Retinal pigment epithelial cell (primary cell): ENCODE measurements around the gene HCN2.

Source experiments
- DNase-seq: peaks from one replicate; pipeline ENCODE4 v3.0.0-alpha.2; 2010; ENCODE audit warnings: low read depth
- H3K4me3 ChIP-seq: 2 replicates; pipeline ENCODE4 v1.5.1; 2011; ENCODE audit warnings: mild to moderate bottlenecking, low read length, control low read depth, moderate library complexity
- TF ChIP-seq, protein P1 (sequence below): conservative IDR thresholded peaks from 2 replicates; pipeline ENCODE4 v1.5.1; 2011; ENCODE audit warnings: low read depth, low read length, control low read depth, inconsistent platforms

The HCN2 gene

DNA sequence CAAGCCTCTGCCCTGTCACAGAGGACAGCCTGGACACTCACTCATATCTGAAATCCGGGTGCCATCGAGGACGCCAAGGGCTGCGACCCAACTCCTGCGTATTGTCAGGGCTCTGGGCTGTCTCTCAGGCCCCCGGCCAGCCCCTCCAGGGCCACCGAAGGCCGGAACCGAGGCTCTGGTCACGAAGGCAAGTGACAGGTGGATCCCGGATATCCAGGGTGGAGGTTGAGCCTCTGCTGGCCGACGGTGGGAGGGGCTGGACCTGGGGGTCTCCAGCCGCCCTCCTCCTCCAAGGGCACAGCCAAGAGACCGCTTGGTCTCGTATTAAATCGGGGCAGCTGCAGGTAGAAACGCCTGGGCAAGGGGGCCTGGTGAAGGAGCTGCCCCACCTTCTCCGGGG, 67.9 kb downstream of the HCN2 start:
- TF ChIP-seq, protein P1, sequence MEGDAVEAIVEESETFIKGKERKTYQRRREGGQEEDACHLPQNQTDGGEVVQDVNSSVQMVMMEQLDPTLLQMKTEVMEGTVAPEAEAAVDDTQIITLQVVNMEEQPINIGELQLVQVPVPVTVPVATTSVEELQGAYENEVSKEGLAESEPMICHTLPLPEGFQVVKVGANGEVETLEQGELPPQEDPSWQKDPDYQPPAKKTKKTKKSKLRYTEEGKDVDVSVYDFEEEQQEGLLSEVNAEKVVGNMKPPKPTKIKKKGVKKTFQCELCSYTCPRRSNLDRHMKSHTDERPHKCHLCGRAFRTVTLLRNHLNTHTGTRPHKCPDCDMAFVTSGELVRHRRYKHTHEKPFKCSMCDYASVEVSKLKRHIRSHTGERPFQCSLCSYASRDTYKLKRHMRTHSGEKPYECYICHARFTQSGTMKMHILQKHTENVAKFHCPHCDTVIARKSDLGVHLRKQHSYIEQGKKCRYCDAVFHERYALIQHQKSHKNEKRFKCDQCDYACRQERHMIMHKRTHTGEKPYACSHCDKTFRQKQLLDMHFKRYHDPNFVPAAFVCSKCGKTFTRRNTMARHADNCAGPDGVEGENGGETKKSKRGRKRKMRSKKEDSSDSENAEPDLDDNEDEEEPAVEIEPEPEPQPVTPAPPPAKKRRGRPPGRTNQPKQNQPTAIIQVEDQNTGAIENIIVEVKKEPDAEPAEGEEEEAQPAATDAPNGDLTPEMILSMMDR: no peak
- DNase-seq: no peak
- H3K4me3 ChIP-seq: no peak overlapping the region

DNA sequence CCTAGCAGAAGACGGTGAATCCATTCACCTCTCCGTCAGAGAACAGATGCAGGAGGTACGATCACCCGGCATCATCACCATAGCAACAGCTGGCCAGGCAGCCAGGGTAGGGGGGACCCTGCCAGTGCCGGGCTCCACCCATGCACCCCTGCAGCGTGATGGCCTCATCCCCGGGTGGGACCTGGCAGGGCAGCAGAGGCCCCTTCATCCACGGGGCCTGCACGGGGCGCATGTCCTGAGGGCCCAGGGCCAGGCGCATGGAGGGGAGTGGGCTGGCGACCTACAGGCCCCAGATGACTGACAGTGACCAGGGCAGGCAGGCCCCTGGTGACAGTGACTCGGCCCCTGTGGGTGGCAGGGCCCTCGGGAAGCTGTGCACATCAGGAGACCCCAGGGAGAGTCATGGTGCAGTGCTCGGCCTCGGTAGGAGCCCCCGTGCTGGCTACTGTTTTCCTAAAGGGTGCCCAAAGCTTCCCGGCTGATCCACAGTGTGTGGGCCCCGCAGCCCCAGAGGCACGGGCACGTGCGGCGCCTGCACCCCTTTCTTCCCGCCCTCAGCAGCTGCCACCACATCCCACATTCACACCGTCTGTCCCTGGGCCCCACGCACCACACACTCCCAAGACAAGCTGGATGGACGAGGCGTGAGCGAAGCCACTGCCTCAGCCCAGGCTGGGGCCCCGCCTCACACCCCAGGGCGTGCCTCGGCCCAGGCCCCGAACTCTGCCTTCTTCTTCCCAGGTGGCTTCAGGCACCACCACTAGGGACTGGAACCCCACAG, 68.6 kb downstream of the HCN2 start:
- DNase-seq: no peak
- no peak overlapping the region for H3K4me3 ChIP-seq
- TF ChIP-seq, protein P1: no peak

DNA sequence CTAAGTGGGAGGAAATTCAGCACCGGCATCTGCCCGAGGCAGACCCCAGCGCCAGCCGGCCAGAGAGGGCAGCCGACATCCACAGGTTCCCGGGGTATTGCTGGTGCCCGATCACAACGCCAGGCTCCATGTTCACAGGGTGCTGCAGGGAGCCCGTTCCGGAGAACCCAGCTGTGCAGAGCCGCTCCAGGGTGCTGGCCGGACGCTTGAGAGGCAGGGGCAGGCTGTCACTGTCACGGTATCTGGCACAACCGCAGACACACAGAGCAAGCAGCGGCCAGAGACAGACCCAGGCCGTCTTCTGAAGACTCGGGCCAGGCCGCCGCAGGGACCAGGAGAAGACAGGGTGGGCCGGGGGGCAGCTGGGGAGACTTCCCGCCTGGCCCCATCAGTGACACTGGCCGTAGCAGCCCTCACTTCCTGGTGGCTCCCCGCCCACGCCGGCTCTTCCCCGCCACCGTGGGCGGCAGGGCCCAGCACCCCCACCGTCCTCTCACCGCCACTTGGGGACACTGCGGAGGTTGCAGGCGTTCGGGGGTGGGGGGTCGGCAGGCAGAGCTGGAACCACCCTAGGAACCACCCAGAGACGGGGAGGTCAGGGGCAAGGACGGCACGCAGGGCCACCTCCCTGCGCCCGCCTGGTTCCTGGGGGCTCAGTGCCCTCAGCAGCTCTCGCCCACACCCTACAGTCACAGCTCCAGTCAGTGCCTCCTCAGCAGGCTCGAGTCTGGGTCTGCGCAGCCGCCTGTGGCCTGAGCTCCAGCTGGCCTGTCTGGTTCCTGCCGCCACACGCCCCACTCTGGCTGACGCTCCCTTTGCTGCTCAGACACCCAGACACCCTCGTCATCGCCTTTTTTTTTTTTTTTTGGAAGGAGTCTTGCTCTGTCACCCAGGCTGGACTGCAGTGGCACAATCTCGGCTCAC, 69.5 kb downstream of the HCN2 start:
- H3K4me3 ChIP-seq: no peak overlapping the region
- DNase-seq: no peak
- TF ChIP-seq, protein P1: no peak

DNA sequence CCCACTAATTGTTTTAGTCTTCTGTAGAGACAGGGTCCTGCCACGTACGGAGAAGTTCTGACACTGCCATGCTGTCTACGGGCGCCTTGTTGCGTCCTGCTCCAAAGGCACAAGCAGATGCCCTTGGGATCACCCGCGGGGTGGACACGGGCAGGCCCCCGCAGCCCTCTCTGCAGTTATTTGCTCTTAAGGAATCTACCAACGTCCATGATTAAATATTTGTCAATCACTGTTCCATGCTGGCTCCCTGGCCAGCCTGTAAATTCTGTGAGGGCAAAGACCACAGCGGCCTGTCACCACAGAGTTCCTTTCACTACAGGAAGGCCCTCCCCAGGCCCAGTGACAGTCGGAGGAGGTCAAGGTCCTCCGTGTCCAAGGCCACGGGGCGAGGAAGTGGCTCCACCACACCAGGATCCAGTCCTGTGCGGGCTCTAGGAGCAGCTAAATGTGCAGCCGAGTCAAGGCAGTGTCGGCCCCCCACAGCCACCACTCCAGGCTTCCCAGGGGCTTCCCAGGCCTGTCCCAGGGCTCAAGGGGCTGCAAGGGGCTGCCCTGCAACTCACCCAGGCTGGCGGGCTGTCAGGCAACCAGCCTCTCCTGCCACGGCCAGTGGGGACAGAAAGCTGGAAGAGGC, 71.2 kb downstream of the HCN2 start:
- DNase-seq: no peak
- TF ChIP-seq, protein P1: no peak

DNA sequence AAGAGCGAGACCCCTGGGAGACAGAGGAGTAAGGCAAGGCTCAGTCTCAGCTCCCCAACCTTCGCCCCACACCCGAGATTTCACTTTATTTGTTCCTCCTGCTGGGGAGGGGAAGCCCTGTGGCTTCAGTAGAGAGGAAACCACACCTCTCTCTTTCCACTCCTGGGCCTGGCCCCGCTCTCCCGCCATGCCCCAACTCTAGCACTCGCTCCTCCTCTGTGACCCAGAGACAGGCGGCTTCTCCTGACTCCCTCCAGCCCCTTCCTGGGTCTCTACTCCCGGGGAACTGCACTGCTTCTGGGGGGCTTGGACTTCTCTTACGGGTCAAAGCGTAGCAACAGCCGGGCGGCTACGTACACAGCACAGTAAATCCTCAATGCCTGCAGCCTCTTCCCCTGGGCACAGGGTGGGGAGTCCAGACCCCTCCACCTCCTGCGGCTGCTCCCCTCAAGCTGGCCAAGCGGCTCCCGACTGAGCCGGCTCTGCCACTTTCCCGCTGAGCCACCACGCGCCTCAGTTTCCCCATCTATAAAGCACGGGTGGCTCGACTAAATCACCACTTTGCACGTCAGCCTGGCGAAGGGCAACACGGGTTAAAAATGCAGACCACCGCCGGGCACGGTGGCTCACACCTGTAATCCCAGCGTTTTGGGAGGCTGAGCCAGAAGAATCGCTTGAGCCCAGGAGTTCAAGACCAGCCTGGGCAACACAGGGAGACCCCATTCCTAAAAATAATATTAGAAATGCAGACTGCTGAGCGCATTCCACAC, 71.9 kb downstream of the HCN2 start:
- no peak for DNase-seq
- H3K4me3 ChIP-seq: peak overlapping the region; percentile 70
- TF ChIP-seq, protein P1: no peak

More for the DNA sequence above, 71.2 kb downstream of the HCN2 start:
- H3K4me3 ChIP-seq: peak overlapping the region; percentile 70

DNA sequence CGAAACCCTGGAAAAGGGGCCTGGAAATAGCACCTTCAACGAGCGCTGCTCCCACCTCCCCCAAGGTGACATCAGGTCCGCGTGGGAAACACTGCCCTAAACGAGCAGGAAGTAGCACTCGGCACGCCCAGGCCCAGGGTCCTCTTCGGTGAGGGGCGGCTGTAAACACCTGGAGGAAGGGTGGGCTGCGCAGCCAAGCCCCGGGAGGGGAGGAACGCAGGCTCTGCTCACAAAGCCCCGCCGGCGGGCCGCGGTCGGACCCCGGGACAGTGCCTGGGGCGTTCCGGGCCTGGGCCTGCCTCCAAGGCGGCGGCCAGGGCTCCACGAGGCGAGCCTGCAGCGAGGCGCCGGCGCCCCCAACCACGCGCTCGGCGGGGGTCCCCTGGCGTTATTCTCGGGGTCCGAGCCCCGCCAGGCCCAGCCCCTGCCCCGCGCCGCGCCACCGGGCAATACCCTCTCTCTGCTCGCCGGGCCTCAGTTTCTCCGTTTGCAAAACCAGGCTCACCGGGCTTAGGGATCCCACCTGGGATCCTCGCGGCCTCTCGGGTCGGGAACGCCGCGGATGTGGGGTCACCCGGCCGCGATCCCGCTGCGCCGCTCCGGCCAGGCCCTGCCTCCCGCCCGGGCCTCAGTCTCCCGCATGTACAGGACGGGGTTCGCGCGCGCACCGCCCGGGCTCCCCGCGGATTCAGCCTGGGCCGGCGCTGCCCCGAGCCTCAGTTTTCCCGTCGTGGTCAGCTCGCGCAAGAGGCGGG, 72.7 kb downstream of the HCN2 start:
- no peak for DNase-seq
- peak overlapping the region; percentile 70 for H3K4me3 ChIP-seq
- TF ChIP-seq, protein P1: no peak
